HG03460 (cell line): Measurements from ENCODE around the gene TLE5.
"Not testable (repeated sequence)": the region's sequence is repeated elsewhere in the genome, so short reads cannot be mapped to it uniquely, and the experiment has no call there.

Experiments used
- ATAC-seq: cut with Tn5 transposase; IDR thresholded peaks from one replicate; pipeline ENCODE4 v1.9.1; 2021; ENCODE audit not compliant: unreplicated experiment

Gene TLE5

GRCh38 chr19:3061182-3062161 lies 823 bp downstream of the TLE5 start:
- ATAC-seq, result no peak

- no peak for ATAC-seq
These were observed 1.5 kb downstream of the TLE5 start for GRCh38 chr19:3060857-3061181.

- ATAC-seq, result no peak
These were observed 2.6 kb downstream of the TLE5 start for GRCh38 chr19:3059653-3060052.

DNA sequence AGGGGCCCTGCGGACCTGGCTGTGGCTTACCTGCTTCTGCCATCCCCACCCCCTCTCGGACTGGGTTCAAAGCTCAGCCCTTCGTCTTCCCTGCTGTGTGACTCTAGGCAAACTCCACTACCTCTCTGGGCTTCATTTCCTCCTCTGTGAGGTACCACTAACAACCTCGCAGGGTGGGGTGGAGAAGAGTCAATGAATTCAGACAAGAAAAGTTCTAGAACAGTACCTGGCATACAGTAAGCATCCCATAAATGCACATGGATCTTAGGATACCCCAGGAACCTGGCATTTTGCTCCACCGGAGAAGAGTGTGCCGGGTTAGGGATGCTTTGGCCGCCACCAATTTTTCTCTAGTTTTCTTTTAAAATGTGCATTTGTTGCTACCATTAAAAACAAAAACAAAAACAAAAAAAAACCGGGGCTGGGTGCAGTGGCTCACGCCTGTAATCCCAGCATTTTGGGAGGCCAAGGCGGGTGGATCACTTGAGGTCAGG lies 3.4 kb downstream of the TLE5 start:
- ATAC-seq, result no peak

GRCh38 chr19:3058009-3058820 lies 4.1 kb downstream of the TLE5 start:
- ATAC-seq, result no peak

GRCh38 chr19:3057275-3057714 lies 5.0 kb downstream of the TLE5 start:
- no peak for ATAC-seq

DNA sequence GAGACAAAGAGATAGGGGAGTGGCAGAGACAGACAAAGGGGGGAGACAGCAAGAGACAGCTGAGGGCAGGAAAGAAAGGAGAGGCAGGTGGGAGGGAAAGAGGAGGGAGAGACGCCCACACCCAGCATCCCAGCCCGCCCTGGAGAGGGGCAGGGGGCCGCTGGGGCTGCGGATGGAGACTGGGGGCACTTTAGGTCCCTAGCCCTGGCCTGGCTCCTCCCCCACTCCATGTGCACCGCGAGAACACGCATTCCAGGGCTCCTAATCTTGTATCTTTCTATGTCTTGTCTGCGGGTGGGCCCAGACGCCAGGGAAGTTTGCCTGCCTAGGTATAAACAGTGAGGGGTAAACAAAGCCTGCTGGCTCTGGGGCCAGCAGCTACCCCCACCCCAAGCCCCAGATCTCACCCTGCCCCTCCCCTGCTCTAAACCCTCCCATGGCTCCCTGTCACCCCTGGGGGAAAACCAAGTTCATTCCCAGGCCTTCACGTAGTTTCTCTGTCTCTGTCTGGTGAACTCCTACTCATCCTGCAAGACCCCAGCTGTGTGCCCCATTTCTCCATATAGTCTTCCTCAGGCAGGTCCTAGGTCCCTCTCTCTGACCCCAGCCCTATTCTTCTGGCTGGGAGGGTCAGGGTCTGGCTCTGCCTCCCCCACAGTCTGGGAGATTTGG lies 5.7 kb downstream of the TLE5 start:
- ATAC-seq, result no peak

GRCh38 chr19:3055741-3056416 lies 6.4 kb downstream of the TLE5 start:
- ATAC-seq, result no peak

DNA sequence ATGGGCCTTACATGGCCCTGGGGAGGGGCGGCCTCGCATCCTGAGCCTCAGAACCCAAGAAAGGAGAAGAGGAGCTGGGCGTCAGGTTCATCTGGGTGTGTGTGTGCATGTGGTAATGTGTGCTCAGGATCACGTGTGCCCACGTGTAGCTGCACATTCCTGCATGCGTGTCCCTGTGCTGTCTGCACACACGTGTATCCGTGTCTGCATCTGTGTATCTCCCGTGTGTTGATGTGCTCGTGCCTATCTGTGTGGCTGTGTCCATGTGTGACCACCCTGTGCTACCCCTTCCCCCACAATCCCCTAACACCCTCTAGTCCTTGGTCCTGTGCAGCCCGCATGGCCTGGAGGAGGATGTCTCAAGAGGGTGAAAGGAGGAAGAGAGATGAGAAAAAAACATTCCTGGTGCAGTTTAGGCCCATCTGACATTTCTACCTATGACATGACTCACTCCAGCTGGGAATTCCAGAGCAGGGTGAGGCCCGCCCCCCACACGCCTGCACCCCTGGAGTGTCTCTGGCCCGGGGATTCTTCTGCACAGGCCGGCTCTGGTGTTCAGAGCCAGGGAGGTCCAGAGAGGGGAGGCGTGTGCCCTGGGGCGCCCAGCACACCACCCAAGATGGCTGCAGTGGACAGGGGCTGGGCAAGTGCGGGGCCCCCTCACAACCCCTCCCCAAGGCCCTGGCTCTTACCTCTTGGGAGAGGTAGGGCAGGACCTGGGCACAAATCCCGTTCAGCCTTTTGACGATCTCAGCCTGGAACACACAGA lies 7.1 kb downstream of the TLE5 start:
- no peak for ATAC-seq

DNA sequence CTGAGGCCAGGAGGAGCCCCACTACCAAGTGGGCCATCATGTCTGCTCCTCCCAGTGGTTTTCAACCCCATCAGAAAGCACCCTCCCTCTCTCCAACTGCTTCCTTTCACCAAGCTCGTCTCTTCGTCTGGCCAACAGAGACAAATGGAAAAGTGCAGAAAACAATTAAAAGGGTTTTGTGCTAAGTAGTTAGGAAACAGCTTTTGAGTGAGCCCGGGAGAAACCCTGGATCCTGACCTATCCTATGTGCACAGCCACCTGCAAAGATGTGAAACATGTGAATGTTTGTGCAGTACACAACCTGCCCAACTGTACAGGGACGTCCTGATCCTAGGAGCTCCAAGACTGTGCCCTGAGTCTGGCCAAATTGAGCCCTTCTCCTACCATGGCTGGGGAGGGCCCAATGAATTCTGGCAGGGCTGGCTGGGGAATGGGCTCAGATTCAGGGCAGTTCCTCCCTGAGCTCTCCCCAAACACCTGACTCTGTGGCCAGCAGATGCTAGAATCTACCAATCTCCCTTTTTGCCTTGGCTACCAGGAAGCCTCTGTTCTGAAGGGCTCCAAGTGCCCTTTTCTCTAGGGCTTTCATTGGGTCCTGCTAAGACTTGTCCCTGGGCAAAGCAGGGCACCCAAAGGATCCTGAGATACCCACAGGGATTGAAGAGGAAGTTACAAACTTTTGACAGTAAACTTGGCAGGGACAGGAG lies 7.9 kb downstream of the TLE5 start:
- ATAC-seq, result no peak

GRCh38 chr19:3053780-3054179 lies 8.5 kb downstream of the TLE5 start:
- ATAC-seq, result no peak

GRCh38 chr19:3053218-3053621 lies 9.1 kb downstream of the TLE5 start:
- no peak for ATAC-seq

GRCh38 chr19:3050016-3050415 lies 12.3 kb downstream of the TLE5 start:
- not testable (repeated sequence) for ATAC-seq

- no peak for ATAC-seq
These were observed 13.2 kb downstream of the TLE5 start for GRCh38 chr19:3049089-3049488.

- no peak for ATAC-seq
These were observed 14.1 kb downstream of the TLE5 start for GRCh38 chr19:3048190-3048533.

- no peak for ATAC-seq
These were observed 14.7 kb downstream of the TLE5 start for GRCh38 chr19:3047496-3048189.

GRCh38 chr19:3046698-3047495 lies 15.4 kb downstream of the TLE5 start:
- no peak for ATAC-seq
